GM19240 (cell line): ENCODE data around the gene FAM228A.

Experiments used
- DNase-seq: peaks from one replicate; pipeline ENCODE4 v3.0.0; 2011; ENCODE audit warnings: low spot score; ENCODE audit not compliant: insufficient read length

FAM228A gene

DNA sequence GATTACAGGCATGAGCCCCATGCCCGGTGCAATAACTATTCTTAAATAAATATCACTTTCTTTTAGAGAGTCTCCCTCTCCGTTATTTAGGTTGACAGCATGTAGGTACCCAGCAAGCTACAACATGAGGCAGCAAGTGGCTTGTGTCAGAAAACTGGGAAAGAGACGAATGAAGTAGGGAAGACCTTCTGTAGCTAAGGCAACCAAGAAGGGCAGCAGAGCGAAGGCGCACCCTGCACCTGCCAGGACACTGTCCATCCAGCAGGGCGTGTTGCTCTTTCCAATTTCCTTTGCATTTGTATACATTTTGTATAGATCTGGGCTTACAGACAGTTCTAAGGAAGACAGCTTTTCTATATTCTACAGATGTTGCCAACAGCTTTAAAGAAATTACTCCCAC is 48.1 kb downstream of the FAM228A start:
- DNase-seq, result no peak

DNA sequence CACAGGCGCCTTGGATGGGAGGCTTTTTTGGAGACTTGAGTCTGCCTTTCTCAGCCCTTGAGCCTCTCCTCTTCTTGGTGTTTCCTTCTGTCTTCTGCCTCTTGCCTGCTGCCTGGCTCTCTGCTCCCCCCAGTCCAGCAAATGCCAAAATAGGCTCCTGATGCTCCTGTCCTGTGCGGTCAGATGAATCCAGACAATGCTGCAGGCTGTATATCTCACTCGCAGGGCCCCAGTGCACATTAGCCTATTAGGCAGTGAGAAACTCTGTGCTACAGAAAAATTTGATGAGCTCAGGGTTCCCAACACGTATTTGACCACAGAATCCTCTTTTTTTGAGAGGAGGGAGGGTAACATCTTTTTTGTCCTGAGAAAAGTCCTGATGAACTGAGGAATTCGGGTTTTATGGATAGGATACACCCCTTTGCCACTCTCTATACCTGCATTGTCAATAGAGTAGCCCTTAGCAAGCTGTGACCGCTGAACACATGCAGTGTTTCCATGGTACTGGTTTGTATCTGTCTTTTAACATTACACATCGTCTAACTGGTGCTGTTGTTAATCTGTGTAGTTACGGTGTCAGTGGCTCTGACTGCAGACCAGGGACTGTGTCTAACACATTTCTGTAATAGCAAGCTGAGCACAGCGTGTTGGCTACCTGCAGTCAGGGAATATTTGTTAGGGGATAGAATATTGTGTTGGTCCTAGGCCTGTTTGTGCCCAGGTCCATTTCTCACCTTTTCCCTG is 50.8 kb downstream of the FAM228A start:
- DNase-seq, result no peak

DNA sequence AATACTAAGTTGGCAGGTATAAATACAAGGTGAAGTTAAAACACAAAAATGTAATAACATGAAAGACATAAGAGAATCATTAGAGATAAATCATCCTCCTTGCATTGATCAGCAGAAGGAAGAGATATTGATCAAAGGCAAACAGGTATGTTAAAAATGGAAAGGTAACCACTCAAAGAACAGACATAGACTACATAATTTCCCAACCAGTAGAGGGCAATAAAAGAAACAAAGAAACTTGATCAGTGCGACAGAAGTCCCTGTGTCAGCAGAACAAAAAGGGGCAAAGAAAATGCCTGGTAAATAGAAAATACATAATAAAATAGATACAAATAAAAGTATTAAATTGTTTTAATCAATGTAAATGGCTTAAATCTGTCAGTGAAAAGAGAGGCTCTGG is 53.6 kb downstream of the FAM228A start:
- no peak for DNase-seq

DNA sequence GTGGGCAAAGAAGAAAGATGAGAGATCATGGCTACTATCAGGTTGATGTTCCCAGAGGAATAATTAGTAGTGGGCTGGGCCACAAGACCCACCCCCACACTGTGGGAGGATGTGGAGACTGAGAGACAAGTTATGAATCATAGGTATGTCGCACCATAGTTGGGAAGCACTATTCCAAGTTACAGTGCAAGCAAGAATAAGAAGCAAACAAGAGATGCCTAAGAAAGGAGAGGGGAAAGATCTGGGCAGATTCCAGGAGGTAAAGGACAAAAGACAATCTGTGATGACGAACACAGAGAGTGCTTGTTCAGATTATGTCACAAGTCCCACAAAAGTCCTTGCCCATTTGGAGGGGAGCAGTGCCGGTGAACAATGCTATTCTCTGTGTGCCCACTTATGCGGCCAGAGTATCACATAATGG is 56.6 kb downstream of the FAM228A start:
- no peak for DNase-seq

DNA sequence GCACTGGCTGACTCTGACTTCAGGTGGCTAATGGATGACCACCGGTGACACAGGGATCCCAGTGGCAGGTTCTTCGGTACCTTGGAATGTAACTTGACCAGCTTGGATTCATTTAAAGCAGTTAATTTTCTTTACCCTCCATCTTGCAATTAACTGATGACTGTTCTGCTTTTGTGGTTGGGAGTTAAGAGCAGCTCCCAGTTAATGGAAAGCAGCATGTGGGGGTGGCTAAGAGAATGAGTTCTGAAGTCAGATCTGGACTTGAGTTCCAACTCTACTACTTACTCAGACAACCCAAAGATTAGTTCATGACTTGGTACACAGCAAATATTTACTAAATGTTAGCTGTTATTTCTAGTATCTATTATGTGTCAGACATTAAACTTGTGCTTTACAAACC is 58.5 kb downstream of the FAM228A start:
- no peak for DNase-seq

DNA sequence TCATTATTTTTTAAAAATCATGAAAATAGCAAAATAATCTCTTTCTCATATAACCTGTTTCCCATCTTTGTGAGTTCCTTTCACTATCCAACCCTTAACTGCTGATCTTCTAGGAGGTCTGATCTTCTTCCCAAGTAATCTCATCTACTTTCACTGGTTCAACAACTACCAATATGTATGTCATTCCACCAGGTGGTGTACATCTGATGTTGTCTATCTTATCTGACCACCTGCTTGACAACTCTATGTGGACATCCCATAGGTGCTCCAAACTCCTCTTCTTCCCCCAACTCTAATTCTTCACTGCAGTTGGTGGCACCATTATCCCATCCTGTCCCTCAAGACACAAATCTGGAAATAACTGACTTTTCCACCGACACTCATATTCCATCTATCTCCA is 62.5 kb downstream of the FAM228A start:
- no peak for DNase-seq

DNA sequence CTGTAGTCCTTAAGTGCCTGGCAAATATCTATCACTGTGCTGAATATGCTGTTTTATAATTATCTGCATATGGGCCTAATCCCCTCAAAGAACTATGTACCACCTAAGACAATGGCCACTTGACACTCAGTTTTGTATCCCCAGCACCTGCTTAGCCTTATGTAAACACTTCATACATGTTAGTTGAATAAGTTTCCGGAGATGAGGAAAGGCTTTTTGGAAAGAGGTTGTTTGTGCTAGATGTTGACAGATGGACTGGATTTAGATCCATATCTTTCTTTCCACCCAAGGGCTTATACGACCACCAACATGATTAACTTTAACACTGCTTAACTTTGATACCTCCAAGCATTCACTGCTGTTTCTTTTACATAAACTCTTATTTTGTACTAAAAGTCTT is 63.3 kb downstream of the FAM228A start:
- DNase-seq, result no peak

DNA sequence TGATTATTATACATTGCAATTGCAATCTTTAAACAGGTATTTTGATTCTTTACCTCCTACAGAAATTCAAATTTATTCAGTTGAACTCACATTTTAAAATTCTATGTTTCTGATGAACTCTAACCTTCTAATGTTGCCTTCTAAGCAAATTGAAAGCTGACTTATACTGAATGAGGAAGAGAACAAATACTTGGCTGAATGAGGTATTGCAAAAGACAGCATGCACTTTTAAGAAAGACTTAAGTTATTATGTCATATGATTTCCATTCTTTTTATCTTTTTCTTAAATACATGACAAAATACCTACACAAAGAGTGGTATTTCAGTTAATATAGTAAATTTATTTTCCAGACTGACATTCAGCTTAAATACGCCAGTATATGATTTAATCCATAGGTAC is 64.7 kb downstream of the FAM228A start:
- no peak for DNase-seq
